ENCODE data around the gene MTUS2.

DNA sequence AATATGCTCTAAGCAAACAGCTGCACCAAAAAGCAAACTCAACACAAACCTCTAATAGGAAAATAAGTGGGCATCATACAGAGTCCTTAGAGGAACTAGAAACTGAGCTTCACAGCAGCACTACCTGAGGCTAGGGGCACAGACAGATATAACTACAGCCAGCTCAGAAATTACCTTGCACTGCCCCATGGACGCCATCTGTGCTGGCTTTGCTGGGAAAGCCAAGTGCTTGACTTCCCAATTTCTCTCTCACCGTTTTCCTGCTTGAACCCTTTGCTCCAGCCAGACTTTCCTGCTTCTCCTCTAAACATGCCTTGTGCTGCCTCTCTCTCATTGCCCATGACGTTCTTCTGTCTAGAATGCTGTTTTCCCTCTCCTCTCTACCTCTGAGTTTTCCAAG, 29.3 kb downstream of the MTUS2 start:
- no peak for TF ChIP-seq CTCF (IDR thresholded peaks at IDR 0.05; ENCODE audit: poor library complexity)
- no peak for TF ChIP-seq EZH2phosphoT487 (IDR thresholded peaks at IDR 0.05; ENCODE audit: low read depth, severe bottlenecking, unreplicated experiment)
- no peak for TF ChIP-seq EZH2 (IDR thresholded peaks at IDR 0.05; ENCODE audit: borderline replicate concordance)

Measured in hepatocyte (in vitro differentiated cells).